Stimulated activated CD8-positive, alpha-beta memory T cell treated with anti-CD3 and anti-CD28 coated beads, Interleukin-15, amount 100 ng/mL, for 1 hour (primary cell): Measurements from ENCODE around the gene TOMM7.
"Not testable (repeated sequence)": the region's sequence is repeated elsewhere in the genome, so short reads cannot be mapped to it uniquely, and the experiment has no call there.

Experiments
- DNase-seq: peaks from one replicate; pipeline ENCODE4 v3.0.0-alpha.2; 2020; ENCODE audit warnings: low read depth

TOMM7 gene

GRCh38 chr7:22821702-22822485 is 755 bp downstream of the TOMM7 start:
- DNase-seq = no peak

- no peak for DNase-seq
These were observed 3.2 kb downstream of the TOMM7 start for GRCh38 chr7:22819476-22819875.

- no peak for DNase-seq
These were observed 8.1 kb downstream of the TOMM7 start for GRCh38 chr7:22814261-22815208.

- DNase-seq = no peak
These were observed 10.3 kb downstream of the TOMM7 start for GRCh38 chr7:22812353-22812752.

- DNase-seq = no peak
These were observed 10.8 kb downstream of the TOMM7 start for GRCh38 chr7:22811746-22812280.

- no peak for DNase-seq
These were observed 11.8 kb downstream of the TOMM7 start for GRCh38 chr7:22810843-22811242.

- no peak for DNase-seq
These were observed 12.6 kb downstream of the TOMM7 start for GRCh38 chr7:22809902-22810642.

- DNase-seq = no peak
These were observed 14.5 kb downstream of the TOMM7 start for GRCh38 chr7:22808140-22808539.

- no peak for DNase-seq
These were observed 15.9 kb downstream of the TOMM7 start for GRCh38 chr7:22806752-22807151.

- DNase-seq = no peak
These were observed 17.4 kb downstream of the TOMM7 start for GRCh38 chr7:22805227-22805626.

- not testable (repeated sequence) for DNase-seq
These were observed 19.8 kb downstream of the TOMM7 start for GRCh38 chr7:22802831-22803230.

- no peak for DNase-seq
These were observed 20.2 kb downstream of the TOMM7 start for GRCh38 chr7:22802426-22802825.

- no peak for DNase-seq
These were observed 20.7 kb downstream of the TOMM7 start for GRCh38 chr7:22801912-22802311.

- DNase-seq = no peak
These were observed 23.0 kb downstream of the TOMM7 start for GRCh38 chr7:22799633-22800032.

GRCh38 chr7:22793593-22794462 is 28.8 kb downstream of the TOMM7 start:
- DNase-seq = no peak

- DNase-seq = no peak
These were observed 31.2 kb downstream of the TOMM7 start for GRCh38 chr7:22791204-22792158.

GRCh38 chr7:22790640-22791039 is 32.0 kb downstream of the TOMM7 start:
- not testable (repeated sequence) for DNase-seq

GRCh38 chr7:22787951-22788350 is 34.7 kb downstream of the TOMM7 start:
- DNase-seq = no peak

- no peak for DNase-seq
These were observed 36.2 kb downstream of the TOMM7 start for GRCh38 chr7:22786290-22786932.
